Stimulated activated CD8-positive, alpha-beta memory T cell treated with anti-CD3 and anti-CD28 coated beads, Interleukin-4, amount 100 ng/mL, for 48 hours (primary cell): ENCODE results near the gene PAF1.

Source experiments
- DNase-seq: peaks from one replicate; pipeline ENCODE4 v3.0.0-alpha.2; 2020

The PAF1 gene

DNA sequence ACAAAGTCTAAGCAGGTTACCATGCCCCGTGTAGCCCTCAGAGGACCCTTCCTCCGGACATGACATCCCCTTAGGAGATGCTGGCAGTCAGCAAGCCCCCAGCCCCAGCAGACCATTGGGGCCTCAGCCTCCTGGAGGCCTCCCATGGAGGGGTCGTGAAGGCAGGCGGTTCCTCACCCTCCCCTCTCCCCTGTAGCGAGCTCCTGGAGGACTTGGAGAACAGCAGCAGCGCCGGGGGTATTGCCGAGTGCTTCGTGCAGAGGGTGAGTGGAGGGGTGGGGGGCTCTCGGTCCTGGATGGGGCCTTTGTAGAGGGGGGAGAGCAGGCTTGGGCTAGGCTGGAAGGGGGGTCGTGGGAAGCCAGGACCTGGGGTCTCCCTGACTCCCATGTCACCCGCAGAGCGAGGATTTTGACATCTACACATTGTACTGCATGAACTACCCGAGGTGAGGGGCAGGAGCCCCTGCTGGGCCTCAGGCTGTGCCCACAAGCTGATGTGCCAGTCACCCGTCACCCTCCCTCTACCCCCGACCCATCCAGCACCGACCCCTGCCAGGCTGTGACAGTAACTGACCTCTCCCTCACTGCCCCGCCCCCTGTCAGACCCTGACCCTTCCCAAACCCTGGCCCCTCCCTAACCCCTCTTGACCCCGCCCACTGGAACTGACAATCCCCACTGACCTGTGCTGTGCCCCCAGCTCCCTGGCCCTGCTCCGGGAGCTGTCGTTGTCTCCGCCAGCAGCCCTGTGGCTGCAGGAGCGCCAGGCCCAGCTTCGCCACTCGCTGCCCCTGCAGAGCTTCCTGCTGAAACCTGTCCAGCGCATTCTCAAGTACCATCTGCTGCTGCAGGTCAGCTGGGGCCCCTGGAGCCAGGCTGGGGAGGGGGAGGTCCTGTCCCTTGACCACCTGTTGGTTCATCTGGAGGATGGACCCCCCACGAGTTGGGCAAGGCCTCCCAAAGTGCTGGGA is 25.5 kb upstream of the PAF1 start:
- no peak for DNase-seq

- no peak for DNase-seq
Observed at GRCh38 chr19:39415111-39416046, 24.5 kb upstream of the PAF1 start.

DNA sequence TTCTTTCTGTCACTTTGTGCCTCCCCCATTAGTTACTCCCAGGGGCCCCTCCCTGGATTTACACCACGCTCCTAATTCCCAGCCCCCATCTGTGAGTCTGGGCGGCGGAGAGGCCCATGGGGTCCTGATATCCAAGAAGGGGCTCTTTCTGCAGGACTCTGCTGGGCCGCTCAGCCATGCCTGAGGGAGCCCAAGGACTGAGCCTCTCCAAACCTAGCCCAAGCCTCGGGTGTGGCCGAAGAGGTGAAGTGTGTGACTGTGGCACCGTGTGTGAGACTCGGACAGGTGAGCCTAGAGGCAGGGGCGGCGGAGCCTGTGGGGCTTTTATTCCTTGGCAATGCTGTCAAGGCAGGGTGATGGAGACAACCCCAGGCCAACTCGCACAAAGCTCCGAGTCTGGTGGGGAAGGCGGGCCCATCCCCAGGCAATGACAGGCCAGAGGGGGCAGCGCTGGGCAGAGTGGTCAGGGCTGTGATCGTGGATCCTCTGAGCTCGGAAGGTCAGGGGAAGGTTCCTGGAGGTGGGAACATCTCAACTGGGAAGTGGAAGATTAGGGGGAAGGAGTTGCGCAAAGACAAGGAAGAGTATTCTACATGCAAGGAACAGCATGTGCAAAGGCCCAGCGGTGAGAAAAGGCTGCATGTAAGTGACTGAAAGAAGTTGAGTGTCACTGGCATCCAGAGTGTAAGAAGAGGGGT is 23.2 kb upstream of the PAF1 start:
- no peak for DNase-seq

DNA sequence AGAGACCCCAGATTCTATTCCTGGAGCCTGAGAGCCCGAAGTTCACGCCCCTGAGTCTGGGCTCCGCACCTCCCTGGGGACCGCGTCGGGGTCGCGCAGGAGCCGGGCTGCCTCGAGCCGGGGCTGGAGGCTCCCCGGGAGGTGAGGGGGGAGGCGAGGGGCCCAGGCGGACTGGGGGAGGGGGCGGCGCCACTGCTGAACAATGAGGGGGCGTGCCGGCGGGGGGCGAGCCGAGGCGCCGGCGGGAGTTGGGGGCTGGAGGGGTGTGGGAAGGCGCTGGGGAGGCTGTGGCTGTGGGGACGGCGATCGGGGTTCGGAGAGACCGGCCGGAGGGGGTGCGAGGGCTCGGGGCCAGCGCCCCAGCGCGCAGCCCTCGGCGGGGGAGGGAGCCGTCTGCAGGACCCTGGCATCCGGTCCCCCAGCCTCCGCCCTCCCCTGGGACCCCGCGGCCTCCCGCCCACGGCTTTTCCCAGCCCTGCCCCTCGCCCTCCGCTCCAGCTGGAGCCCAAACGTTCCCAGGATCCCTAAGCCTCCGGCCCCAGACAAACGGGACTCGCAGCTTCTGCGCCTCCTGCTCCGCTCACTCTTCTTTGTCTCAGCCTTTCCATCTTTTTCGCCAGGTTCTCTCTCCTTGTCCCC is 22.5 kb upstream of the PAF1 start:
- DNase-seq: no peak

DNA sequence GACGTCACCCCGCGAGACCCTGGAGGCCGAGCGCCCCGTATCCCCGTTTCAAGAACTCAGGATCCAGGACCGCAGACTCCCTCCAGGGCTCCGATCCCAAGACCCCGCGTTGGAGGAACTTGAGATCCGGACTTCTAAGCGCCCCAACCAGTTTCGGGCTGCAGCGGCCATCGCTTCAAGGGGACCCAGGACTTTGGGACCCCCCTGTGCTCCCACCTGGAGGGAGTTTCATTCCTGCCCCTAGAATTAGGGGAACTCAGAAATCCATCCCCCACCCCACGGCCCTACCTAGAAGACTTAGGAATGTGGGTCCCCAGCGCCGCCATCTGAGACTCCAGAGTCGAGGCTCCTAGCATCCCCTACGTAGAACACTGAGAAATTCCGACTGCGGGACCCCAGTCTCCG is 22.0 kb upstream of the PAF1 start:
- no peak for DNase-seq

- DNase-seq: peak; percentile 99
Observed at GRCh38 chr19:39412100-39412866, 21.4 kb upstream of the PAF1 start, which contains the start of gene PLEKHG2. PLEKHG2 (plus strand) TSS chr19:39412669; CDS start chr19:39414087, 1,418 bp downstream.

DNA sequence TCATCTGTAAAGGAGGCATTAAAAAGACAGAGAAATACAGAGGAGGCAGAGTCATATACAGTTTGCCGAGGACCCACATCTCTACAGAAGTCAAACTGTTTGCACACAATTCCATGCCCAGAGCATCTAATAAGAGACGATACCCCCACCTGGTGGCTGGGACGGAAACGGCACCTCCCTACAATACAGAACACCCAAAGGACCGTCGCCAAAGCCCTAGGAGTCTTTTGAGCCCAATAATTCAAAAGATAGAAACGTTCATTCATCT is 20.9 kb upstream of the PAF1 start:
- peak; percentile 95 for DNase-seq

- DNase-seq: no peak
Observed at GRCh38 chr19:39411081-39411831, 20.4 kb upstream of the PAF1 start.

- no peak for DNase-seq
Observed at GRCh38 chr19:39410831-39411080, 19.9 kb upstream of the PAF1 start.

GRCh38 chr19:39410017-39410830 is 19.3 kb upstream of the PAF1 start:
- peak; percentile 76 for DNase-seq

GRCh38 chr19:39409208-39410016 is 18.5 kb upstream of the PAF1 start:
- peak; percentile 91 for DNase-seq

- DNase-seq: peak; percentile 56
Observed at GRCh38 chr19:39408392-39409207, 17.7 kb upstream of the PAF1 start.

DNA sequence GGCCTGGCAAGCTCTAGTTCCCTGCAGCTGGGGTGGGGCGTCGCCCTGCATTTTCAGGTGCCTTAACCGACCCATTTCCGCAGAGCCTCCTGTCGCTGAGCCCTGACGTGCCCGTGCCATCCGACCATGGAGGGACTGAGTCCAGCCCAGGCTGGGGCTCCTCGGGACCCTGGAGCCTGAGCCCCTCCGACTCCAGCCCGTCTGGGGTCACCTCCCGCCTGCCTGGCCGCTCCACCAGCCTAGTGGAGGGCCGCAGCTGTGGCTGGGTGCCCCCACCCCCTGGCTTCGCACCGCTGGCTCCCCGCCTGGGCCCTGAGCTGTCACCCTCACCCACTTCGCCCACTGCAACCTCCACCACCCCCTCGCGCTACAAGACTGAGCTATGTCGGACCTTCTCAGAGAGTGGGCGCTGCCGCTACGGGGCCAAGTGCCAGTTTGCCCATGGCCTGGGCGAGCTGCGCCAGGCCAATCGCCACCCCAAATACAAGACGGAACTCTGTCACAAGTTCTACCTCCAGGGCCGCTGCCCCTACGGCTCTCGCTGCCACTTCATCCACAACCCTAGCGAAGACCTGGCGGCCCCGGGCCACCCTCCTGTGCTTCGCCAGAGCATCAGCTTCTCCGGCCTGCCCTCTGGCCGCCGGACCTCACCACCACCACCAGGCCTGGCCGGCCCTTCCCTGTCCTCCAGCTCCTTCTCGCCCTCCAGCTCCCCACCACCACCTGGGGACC is 16.9 kb upstream of the PAF1 start:
- DNase-seq: peak; percentile 73

GRCh38 chr19:39407410-39407659 is 16.4 kb upstream of the PAF1 start:
- DNase-seq: no peak

- DNase-seq: peak; percentile 92
Observed at GRCh38 chr19:39406656-39407409, 15.9 kb upstream of the PAF1 start, which contains the start of gene ZFP36. ZFP36 (plus strand) TSS chr19:39406847; CDS start chr19:39406905, 58 bp downstream.

DNA sequence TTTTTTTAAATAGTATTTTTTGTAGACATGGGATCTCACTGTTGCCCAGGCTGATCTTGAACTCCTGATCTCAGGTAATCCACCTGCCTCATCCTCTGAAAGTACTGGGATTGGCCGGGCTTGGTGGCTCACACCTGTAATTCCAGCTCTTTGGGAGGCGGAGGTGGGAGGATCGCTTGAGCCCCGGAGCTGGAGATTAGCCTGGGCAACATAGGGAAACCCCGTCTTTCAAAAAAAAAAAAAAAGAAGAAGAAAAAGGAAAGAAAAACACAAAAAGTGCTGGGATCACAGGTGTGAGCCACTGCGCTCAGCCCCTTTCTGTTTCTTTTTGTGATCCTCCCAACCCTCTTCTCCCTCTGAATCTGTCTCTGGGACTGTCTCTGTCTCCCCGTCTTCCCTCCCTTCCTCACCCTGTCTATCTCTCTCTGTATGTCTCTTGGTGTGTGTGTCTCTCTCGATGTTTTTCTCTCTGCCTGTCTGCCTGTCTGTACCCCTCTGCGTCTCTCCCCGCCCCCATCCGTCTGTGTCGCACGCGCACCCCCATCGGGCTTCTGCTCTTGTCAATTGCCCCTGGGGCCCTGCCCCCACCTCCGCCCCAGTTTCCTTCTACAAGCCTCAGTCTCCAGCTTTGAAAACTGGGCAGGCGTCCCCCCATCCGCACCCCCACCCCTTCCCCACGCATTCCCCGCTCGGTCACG is 15.2 kb upstream of the PAF1 start:
- peak; percentile 91 for DNase-seq
